Endothelial cell of umbilical vein (primary cell): Measurements from ENCODE around the gene KRTAP10-5. TPM values are rescaled to one million over a fixed set of nuclear protein-coding genes. Genes with fewer than 3 reads are reported as not detected.

Experiments used
- BruUV-seq: library from RNA; stranded (reverse); fragments of 400-500 nt; replicated peaks from 2 replicates; lab custom pipeline; 2021; lab: Mats Ljungman, UMichigan
- CTCF ChIA-PET: fragments of 300-600, 350-600 bp; sonication (Branson Sonifier 250); formaldehyde crosslinking; loops from one replicate; lab custom pipeline; 2021; ENCODE audit warnings: antibody characterized with exemption, inconsistent platforms; lab: Charles Lee
- POLR2A ChIA-PET: fragments of 300-600, 350-600 bp; sonication (Branson Sonifier 250); formaldehyde crosslinking; loops from one replicate; lab custom pipeline; 2021; ENCODE audit warnings: antibody characterized with exemption, inconsistent platforms; lab: Charles Lee
- DNase-seq: peaks from one replicate; pipeline ENCODE4 v3.0.0-alpha.2; 2011; ENCODE audit warnings: low read depth, low spot score
- FAIRE-seq: peaks from 2 replicates; lab custom pipeline; 2011; peaks lifted over from hg19 to GRCh38; lab: Jason Lieb, UNC
- H2AFZ ChIP-seq: 2 replicates; pipeline ENCODE4 v1.6.0; 2012; ENCODE audit warnings: low read depth, low read length, control low read depth, inconsistent platforms
- H3K27ac ChIP-seq: 2 replicates; pipeline ENCODE4 v1.5.1; 2011; ENCODE audit warnings: low read depth, mild to moderate bottlenecking, control low read depth, low read length, moderate library complexity; ENCODE audit not compliant: insufficient read depth
- H3K27me3 ChIP-seq, 2 experiments: 2 replicates each; pipeline versions ENCODE4 v1.6.0 to v1.6.1; 2011; ENCODE audit warnings: low read length in 2 of 2, mixed read lengths in 1 of 2; ENCODE audit not compliant: control insufficient read depth in 2 of 2, insufficient read depth in 2 of 2
- H3K36me3 ChIP-seq, 2 experiments: 2 replicates in 1 of 2; 3 replicates in 1 of 2; pipeline ENCODE4 v1.5.1; 2011; ENCODE audit warnings: low read length in 2 of 2, mild to moderate bottlenecking in 1 of 2, moderate library complexity in 1 of 2; ENCODE audit not compliant: control insufficient read depth in 2 of 2, insufficient read depth in 2 of 2; ENCODE audit errors: extremely low read depth in 1 of 2
- H3K4me1 ChIP-seq: 3 replicates; pipeline ENCODE4 v1.5.1; 2011; ENCODE audit warnings: mild to moderate bottlenecking, low read length; ENCODE audit not compliant: control insufficient read depth, insufficient read depth; ENCODE audit errors: extremely low read depth
- H3K4me2 ChIP-seq: 2 replicates; pipeline ENCODE4 v1.6.1; 2011; ENCODE audit warnings: low read length, control low read depth, mixed read lengths; ENCODE audit not compliant: insufficient read depth
- H3K4me3 ChIP-seq, 3 experiments: fragments of 200-600 bp in 1 of 3; sonication (generic), shearing (Covaris generic) in 1 of 3; replicated peaks in 1 of 3; 2 replicates each; pipeline ENCODE4 v1.5.1; 2011 to 2016; ENCODE audit warnings: control low read depth in 3 of 3, low read length in 3 of 3, mild to moderate bottlenecking in 2 of 3, inconsistent platforms in 1 of 3, low read depth in 1 of 3, moderate library complexity in 1 of 3; ENCODE audit not compliant: insufficient read depth in 1 of 3
- H3K79me2 ChIP-seq: 2 replicates; pipeline ENCODE4 v1.6.0; 2012; ENCODE audit warnings: low read length, inconsistent platforms; ENCODE audit not compliant: control insufficient read depth, insufficient read depth
- H3K9ac ChIP-seq: replicated peaks from 2 replicates; pipeline ENCODE3; 2011; ENCODE audit warnings: low read length, control low read depth; ENCODE audit not compliant: insufficient read depth; ENCODE audit errors: extremely low read depth
- H3K9me1 ChIP-seq: replicated peaks from 3 replicates; pipeline ENCODE4 v1.6.0; 2011; ENCODE audit warnings: mild to moderate bottlenecking, low read length; ENCODE audit not compliant: control insufficient read depth, insufficient read depth; ENCODE audit errors: extremely low read depth
- H3K9me3 ChIP-seq: replicated peaks from 2 replicates; pipeline ENCODE4 v1.5.1; 2012; ENCODE audit warnings: low read length, inconsistent platforms; ENCODE audit not compliant: control insufficient read depth, insufficient read depth
- H4K20me1 ChIP-seq: replicated peaks from 2 replicates; pipeline ENCODE3; 2011; ENCODE audit warnings: mild to moderate bottlenecking, low read length; ENCODE audit not compliant: control insufficient read depth, insufficient read depth; ENCODE audit errors: extremely low read depth
- EZH2 ChIP-seq: IDR thresholded peaks from 2 replicates; pipeline ENCODE4 v1.6.1; 2012; ENCODE audit warnings: borderline replicate concordance, low read depth, mild to moderate bottlenecking, moderate library complexity, low read length, inconsistent platforms; ENCODE audit not compliant: severe bottlenecking
- FOS ChIP-seq: IDR thresholded peaks from 2 replicates; pipeline ENCODE4 v1.6.1; 2011; ENCODE audit warnings: mild to moderate bottlenecking, low read length, moderate library complexity, borderline replicate concordance; ENCODE audit not compliant: insufficient read depth
- POLR2AphosphoS5 ChIP-seq: IDR thresholded peaks from 2 replicates; pipeline ENCODE4 v1.6.1; 2012; ENCODE audit warnings: low read depth, mild to moderate bottlenecking, control low read depth, low read length, moderate library complexity; ENCODE audit not compliant: insufficient read depth
- dilution Hi-C: fragments of 300-500 bp; cut with MboI; formaldehyde crosslinking; loops from one replicate; pipeline ENCODE4 v1.15.0; 2019; ENCODE audit warnings: low sequenced_read_pairs; ENCODE audit not compliant: extremely low pct_ligation_motif_present
- intact Hi-C: fragments of 100-400 bp; cut with micrococcal nuclease; formaldehyde crosslinking; loops from one replicate; pipeline ENCODE4 v1.10.0; 2022
- polyA plus RNA-seq, 4 experiments: library from polyadenylated mRNA; depleted of rRNA in 3 of 4; stranded (reverse) in 3 of 4; unstranded in 1 of 4; fragments of >200 nt; gene quantifications; 2 replicates each; pipeline versions ENCODE4 v1.2.1 to v1.2.3, GENCODE V29; 2011 to 2012; ENCODE audit warnings: missing spikeins in 1 of 4
- total RNA-seq: library from RNA; stranded (reverse); gene quantifications from 2 replicates; pipeline ENCODE4 v1.2.3, GENCODE V29; 2021
- TF ChIP-seq, protein P1 (sequence below): IDR thresholded peaks from 2 replicates; pipeline ENCODE4 v1.6.1; 2011; ENCODE audit not compliant: insufficient read depth, insufficient read length
- TF ChIP-seq, protein P2 (sequence below), 2 donors: IDR thresholded peaks; 1 replicate in 1 of 2; 2 replicates in 1 of 2; pipeline ENCODE4 v1.5.1; 2011; ENCODE audit warnings: low read length in 2 of 2, mild to moderate bottlenecking in 2 of 2, moderate library complexity in 2 of 2, control low read depth in 1 of 2, inconsistent platforms in 1 of 2, low read depth in 1 of 2; ENCODE audit not compliant: insufficient read depth in 1 of 2; ENCODE audit errors: extremely low read depth in 1 of 2

KRTAP10-5 gene
- total and polyA plus RNA-seq, 2 donors (not counting 3 experiments of a cell fraction or from before 2014, with no cell fraction given) = not detected

DNA sequence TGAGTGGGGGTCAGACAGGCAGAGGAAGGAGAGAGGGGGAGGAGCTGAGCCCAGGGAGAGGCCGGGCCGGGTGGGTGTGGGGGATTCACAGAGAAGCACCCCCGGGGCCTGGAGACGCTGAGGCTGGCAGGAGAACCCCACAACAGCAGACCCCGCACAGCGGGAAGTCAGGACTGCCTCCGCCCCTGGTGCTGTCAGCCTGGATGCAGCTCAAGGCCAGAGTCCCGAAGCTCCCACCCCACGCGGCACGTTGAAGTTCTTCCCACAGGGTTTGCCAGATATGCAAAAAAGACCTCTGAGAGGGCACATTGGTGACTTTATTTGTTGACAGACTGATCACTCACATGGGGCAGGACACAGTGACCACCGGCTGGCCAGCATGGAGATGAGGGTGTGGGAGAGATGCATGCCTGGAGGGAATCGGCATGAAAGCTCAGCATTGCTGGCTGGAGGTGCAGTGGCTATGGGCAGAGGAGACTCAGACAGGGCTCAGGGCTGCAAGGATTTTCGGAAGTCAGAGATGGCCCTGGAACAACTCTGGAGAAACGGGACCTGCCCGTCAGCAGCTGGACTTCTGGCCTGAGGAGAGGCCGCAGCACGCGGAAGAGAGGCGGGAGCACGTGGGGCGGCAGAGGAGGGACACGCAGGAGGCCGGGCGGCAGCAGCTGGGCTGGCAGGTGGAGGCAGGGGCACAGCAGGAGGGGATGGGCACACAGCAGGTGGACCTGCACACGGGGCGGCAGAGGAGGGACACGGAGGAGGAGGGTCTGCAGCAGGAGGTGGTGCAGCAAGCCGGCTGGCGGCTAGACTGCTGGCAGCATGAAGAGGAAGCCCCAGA is 22.7 kb downstream of the KRTAP10-5 start:
- ChIA-PET POLR2A (no interaction called here), CTCF (no interaction called here)
- Histone ChIP-seq H4K20me1 (no peaks in the 10 kb centered on the region), H3K4me1 (no peaks in the 10 kb centered on the region), H3K9me3 (no peaks in the 10 kb centered on the region), H3K36me3 (no peaks in the 10 kb centered on the region), H3K4me2 (no peak overlapping the region), H3K79me2 (no peaks in the 10 kb centered on the region), H3K27me3 (peaks cover 0 to 3% of the 10 kb centered on the region in 2 experiments), H3K27ac (no peak overlapping the region), H3K9me1 (no peaks in the 10 kb centered on the region), H2AFZ (no peak overlapping the region), H3K4me3 (no peak overlapping the region), H3K9ac (no peak overlapping the region)
- intact Hi-C loops = no loop called here
- FAIRE-seq (no peak), DNase-seq (no peak)
- dilution Hi-C loops = no loop called here
- TF ChIP-seq FOS = no peak
- TF ChIP-seq, protein P1, sequence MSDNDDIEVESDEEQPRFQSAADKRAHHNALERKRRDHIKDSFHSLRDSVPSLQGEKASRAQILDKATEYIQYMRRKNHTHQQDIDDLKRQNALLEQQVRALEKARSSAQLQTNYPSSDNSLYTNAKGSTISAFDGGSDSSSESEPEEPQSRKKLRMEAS = no peak
- TF ChIP-seq, protein P2, sequence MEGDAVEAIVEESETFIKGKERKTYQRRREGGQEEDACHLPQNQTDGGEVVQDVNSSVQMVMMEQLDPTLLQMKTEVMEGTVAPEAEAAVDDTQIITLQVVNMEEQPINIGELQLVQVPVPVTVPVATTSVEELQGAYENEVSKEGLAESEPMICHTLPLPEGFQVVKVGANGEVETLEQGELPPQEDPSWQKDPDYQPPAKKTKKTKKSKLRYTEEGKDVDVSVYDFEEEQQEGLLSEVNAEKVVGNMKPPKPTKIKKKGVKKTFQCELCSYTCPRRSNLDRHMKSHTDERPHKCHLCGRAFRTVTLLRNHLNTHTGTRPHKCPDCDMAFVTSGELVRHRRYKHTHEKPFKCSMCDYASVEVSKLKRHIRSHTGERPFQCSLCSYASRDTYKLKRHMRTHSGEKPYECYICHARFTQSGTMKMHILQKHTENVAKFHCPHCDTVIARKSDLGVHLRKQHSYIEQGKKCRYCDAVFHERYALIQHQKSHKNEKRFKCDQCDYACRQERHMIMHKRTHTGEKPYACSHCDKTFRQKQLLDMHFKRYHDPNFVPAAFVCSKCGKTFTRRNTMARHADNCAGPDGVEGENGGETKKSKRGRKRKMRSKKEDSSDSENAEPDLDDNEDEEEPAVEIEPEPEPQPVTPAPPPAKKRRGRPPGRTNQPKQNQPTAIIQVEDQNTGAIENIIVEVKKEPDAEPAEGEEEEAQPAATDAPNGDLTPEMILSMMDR (IDR thresholded peaks at IDR 0.05; ENCODE audit: extremely low read depth in 1 of 2, insufficient read depth in 1 of 2, low read depth in 1 of 2, low read length in 2 of 2) = no peak
- no peak for TF ChIP-seq EZH2
- no peak for TF ChIP-seq POLR2AphosphoS5
- BruUV-seq = no TSS peak
